CD14-positive monocyte (primary cell): ENCODE results near the gene TRAPPC10. TPM values are rescaled to one million over a fixed set of nuclear protein-coding genes. Genes with fewer than 3 reads are reported as not detected.

Experiments
- DNase-seq, 3 donors: peaks; one replicate each; pipeline ENCODE4 v3.0.0-alpha.2; 2011 to 2022
- H2AFZ ChIP-seq: 2 replicates; pipeline ENCODE4 v1.6.0; 2012; ENCODE audit warnings: mild to moderate bottlenecking, low read depth, low read length, inconsistent platforms; ENCODE audit not compliant: insufficient read depth, poor library complexity, severe bottlenecking
- H3K27ac ChIP-seq, 2 donors: 1 replicate in 1 of 2; 2 replicates in 1 of 2; pipeline ENCODE4 v1.5.1; 2012 to 2013; ENCODE audit warnings: low read length in 2 of 2, control low read depth in 1 of 2, inconsistent platforms in 1 of 2, low read depth in 1 of 2, mild to moderate bottlenecking in 1 of 2
- H3K27me3 ChIP-seq, 2 donors: one replicate each; pipeline versions ENCODE4 v1.6.0 to v1.6.1; 2011 to 2013; ENCODE audit warnings: low read length in 2 of 2; ENCODE audit not compliant: control insufficient read depth in 2 of 2, insufficient read depth in 2 of 2
- H3K36me3 ChIP-seq, 2 donors: replicated peaks in 1 of 2; 1 replicate in 1 of 2; 2 replicates in 1 of 2; pipeline versions ENCODE4 v1.5.1 to v1.6.1; 2012 to 2013; ENCODE audit warnings: low read length in 2 of 2, control low read depth in 1 of 2, inconsistent platforms in 1 of 2, mild to moderate bottlenecking in 1 of 2; ENCODE audit not compliant: insufficient read depth in 2 of 2, control insufficient read depth in 1 of 2
- H3K4me1 ChIP-seq, 2 donors: 1 replicate in 1 of 2; 2 replicates in 1 of 2; pipeline versions ENCODE4 v1.5.1 to v1.6.1; 2012 to 2013; ENCODE audit warnings: low read length in 2 of 2, control low read depth in 1 of 2, inconsistent platforms in 1 of 2, mild to moderate bottlenecking in 1 of 2, moderate library complexity in 1 of 2; ENCODE audit not compliant: insufficient read depth in 2 of 2, control insufficient read depth in 1 of 2
- H3K4me2 ChIP-seq: replicated peaks from 2 replicates; pipeline ENCODE3; 2012; ENCODE audit warnings: low read length, moderate library complexity, mild to moderate bottlenecking; ENCODE audit not compliant: poor library complexity, severe bottlenecking; ENCODE audit errors: extremely low read depth
- H3K4me3 ChIP-seq, 3 experiments: fragments of 200-600 bp in 1 of 3; sonication (generic) in 1 of 3; replicated peaks in 1 of 3; 1 replicate in 2 of 3; 2 replicates in 1 of 3; pipeline ENCODE4 v1.5.1; 2011 to 2013; ENCODE audit warnings: low read length in 3 of 3, mild to moderate bottlenecking in 3 of 3, control low read depth in 2 of 3, low read depth in 2 of 3, inconsistent platforms in 1 of 3, moderate library complexity in 1 of 3
- H3K79me2 ChIP-seq: 2 replicates; pipeline ENCODE4 v1.6.0; 2012; ENCODE audit warnings: mild to moderate bottlenecking, control low read depth, inconsistent platforms, low read length, moderate library complexity; ENCODE audit not compliant: insufficient read depth
- H3K9ac ChIP-seq: 2 replicates; pipeline ENCODE4 v1.6.0; 2017; ENCODE audit warnings: low read length, mild to moderate bottlenecking; ENCODE audit not compliant: insufficient read depth, poor library complexity, severe bottlenecking
- H3K9me3 ChIP-seq, 2 donors: replicated peaks in 1 of 2; 1 replicate in 1 of 2; 2 replicates in 1 of 2; pipeline versions ENCODE4 v1.5.1 to v1.6.1; 2012 to 2013; ENCODE audit warnings: low read length in 2 of 2, control low read depth in 1 of 2; ENCODE audit not compliant: control insufficient read depth in 1 of 2, insufficient read depth in 1 of 2
- H4K20me1 ChIP-seq: 2 replicates; pipeline ENCODE4 v1.6.0; 2012; ENCODE audit warnings: mild to moderate bottlenecking, low read length, control low read depth, moderate library complexity; ENCODE audit not compliant: insufficient read depth
- H3K27ac Mint-ChIP-seq, 7 donors: one replicate each; pipeline ENCODE4 v1.8.0; 2020; ENCODE audit warnings: mild to moderate bottlenecking in 7 of 7, mixed read lengths in 7 of 7, moderate library complexity in 6 of 7, inconsistent platforms in 2 of 7
- H3K27me3 Mint-ChIP-seq, 3 donors: one replicate each; pipeline ENCODE4 v1.8.0; 2021 to 2022; ENCODE audit warnings: low read depth in 3 of 3, mild to moderate bottlenecking in 3 of 3, mixed read lengths in 3 of 3, moderate library complexity in 3 of 3, inconsistent platforms in 1 of 3
- H3K36me3 Mint-ChIP-seq, 2 donors: one replicate each; pipeline ENCODE4 v1.8.0; 2020; ENCODE audit warnings: mixed read lengths in 2 of 2, inconsistent platforms in 1 of 2, mild to moderate bottlenecking in 1 of 2
- H3K4me1 Mint-ChIP-seq: one replicate; pipeline ENCODE4 v1.8.0; 2020; ENCODE audit warnings: mild to moderate bottlenecking, mixed read lengths
- H3K4me3 Mint-ChIP-seq, 2 donors: one replicate each; pipeline ENCODE4 v1.8.0; 2020; ENCODE audit warnings: mild to moderate bottlenecking in 2 of 2, mixed read lengths in 2 of 2, moderate library complexity in 1 of 2
- H3K9me3 Mint-ChIP-seq, 7 donors: one replicate each; pipeline ENCODE4 v1.8.0; 2020 to 2022; ENCODE audit warnings: mixed read lengths in 7 of 7, mild to moderate bottlenecking in 6 of 7, moderate library complexity in 6 of 7, inconsistent platforms in 2 of 7
- WGBS: methylation state at CpG from one replicate; pipeline ENCODE4 v1.1.5; 2013; ENCODE audit warnings: missing lambda C conversion rate; ENCODE audit not compliant: insufficient coverage; 5-methylcytosine and 5-hydroxymethylcytosine counted together
- intact Hi-C, 2 donors: fragments of 100-400 bp; cut with micrococcal nuclease; formaldehyde crosslinking; loops; one replicate each; pipeline versions ENCODE4 v1.15.0 to v1.15.1; 2023
- polyA plus RNA-seq, 3 donors: library from polyadenylated mRNA; depleted of rRNA in 1 of 3; unstranded in 2 of 3; stranded (reverse) in 1 of 3; fragments of 300-500 nt in 2 of 3; fragments of >200 nt in 1 of 3; fragmentation: Illumina TruSeq in 2 of 3; gene quantifications; 1 replicate in 2 of 3; 2 replicates in 1 of 3; pipeline ENCODE4 v1.2.3, GENCODE V29; 2012 to 2021
- TF ChIP-seq, protein P1 (sequence below): fragments of 200-600 bp; IDR thresholded peaks from one replicate; pipeline ENCODE4 v1.8.0; 2022; ENCODE audit warnings: antibody characterized with exemption, mild to moderate bottlenecking

Gene TRAPPC10
- polyA plus RNA-seq, 3 donors, result 5.9 to 40.6 (median 8.6) TPM

DNA sequence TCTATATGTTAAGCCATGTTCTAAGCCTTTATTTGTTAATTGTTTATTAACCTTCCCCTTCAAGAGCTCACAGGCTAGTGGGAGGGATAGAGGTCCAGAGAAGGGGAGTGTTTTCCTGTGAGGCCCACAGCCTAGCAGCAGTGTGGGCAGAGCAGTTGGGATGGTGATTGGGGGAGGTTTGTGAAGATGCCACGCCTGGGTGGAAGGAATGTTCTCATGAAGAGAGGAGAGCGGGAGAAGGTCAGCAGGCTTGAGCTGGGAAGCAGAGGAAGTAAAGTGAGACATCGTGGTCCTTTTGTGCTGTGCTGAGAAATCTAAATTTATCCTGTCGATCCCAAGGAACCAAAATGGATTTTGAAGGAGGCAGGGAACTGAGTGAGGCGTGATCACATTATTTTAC is 42.6 kb downstream of the TRAPPC10 start:
- WGBS, result 93% methylated on average over 4 of the region's 5 CpGs
- Mint-ChIP-seq H3K36me3 (peaks cover 77 to 87% of the 10 kb centered on the region in 2 donors), H3K4me3 (no peak overlapping the region)

DNA sequence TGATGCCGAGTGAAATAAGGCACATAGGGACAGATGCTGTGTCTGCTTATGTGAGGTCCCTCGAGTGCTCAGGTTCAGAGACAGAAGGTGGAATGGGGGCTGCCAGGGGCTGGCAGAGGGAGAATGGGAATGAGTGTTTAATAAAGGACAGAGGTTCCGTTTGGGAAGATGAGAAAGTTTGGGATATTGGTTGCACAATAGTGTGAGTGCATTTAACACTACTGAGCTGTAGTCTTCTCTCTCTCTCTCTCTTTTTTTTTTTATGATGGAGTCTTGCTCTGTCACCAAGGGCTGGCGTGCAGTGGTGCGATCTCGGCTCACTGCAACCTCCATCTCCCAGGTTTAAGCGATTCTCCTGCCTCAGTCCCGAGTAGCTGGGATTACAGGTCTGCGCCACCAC is 44.9 kb downstream of the TRAPPC10 start:
- Histone ChIP-seq H3K4me2 (no peak overlapping the region), H3K9ac (no peak overlapping the region), H3K27ac (no peak overlapping the region), H3K36me3 (peaks cover 79 to 85% of the 10 kb centered on the region in 2 donors), H3K4me3 (no peak overlapping the region), H3K9me3 (no peaks in the 10 kb centered on the region), H3K27me3 (no peaks in the 10 kb centered on the region), H3K79me2 (peaks cover 13% of the 10 kb centered on the region), H4K20me1 (peaks cover 58% of the 10 kb centered on the region), H2AFZ (no peak overlapping the region), H3K4me1 (no peaks in the 10 kb centered on the region)
- Mint-ChIP-seq H3K36me3 (peaks cover 71 to 85% of the 10 kb centered on the region in 2 donors), H3K27me3 (peaks cover 0 to 2% (median 1%) of the 10 kb centered on the region in 3 donors), H3K27ac (peak overlapping the region in 2 of 7 donors; percentile 62 to 79), H3K4me1 (no peaks in the 10 kb centered on the region), H3K9me3 (no peaks in the 10 kb centered on the region), H3K4me3 (no peak overlapping the region)
- TF ChIP-seq, protein P1, sequence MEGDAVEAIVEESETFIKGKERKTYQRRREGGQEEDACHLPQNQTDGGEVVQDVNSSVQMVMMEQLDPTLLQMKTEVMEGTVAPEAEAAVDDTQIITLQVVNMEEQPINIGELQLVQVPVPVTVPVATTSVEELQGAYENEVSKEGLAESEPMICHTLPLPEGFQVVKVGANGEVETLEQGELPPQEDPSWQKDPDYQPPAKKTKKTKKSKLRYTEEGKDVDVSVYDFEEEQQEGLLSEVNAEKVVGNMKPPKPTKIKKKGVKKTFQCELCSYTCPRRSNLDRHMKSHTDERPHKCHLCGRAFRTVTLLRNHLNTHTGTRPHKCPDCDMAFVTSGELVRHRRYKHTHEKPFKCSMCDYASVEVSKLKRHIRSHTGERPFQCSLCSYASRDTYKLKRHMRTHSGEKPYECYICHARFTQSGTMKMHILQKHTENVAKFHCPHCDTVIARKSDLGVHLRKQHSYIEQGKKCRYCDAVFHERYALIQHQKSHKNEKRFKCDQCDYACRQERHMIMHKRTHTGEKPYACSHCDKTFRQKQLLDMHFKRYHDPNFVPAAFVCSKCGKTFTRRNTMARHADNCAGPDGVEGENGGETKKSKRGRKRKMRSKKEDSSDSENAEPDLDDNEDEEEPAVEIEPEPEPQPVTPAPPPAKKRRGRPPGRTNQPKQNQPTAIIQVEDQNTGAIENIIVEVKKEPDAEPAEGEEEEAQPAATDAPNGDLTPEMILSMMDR, result no peak
- intact Hi-C loops, result no loop called here
- DNase-seq, result no peak
- WGBS, result 93% methylated on average over 4 of the region's 9 CpGs

More for the DNA sequence above, 42.6 kb downstream of the TRAPPC10 start:
- Histone ChIP-seq H3K79me2 (peaks cover 36% of the 10 kb centered on the region), H3K4me3 (no peak overlapping the region), H3K36me3 (peaks cover 75 to 98% of the 10 kb centered on the region in 2 donors), H3K27me3 (no peaks in the 10 kb centered on the region), H3K4me1 (no peaks in the 10 kb centered on the region), H2AFZ (no peak overlapping the region), H3K9me3 (no peaks in the 10 kb centered on the region), H3K9ac (no peak overlapping the region), H3K4me2 (no peak overlapping the region), H3K27ac (no peak overlapping the region), H4K20me1 (peaks cover 81% of the 10 kb centered on the region)
- Mint-ChIP-seq H3K4me1 (no peaks in the 10 kb centered on the region), H3K9me3 (peaks cover 0 to 2% (median 0%) of the 10 kb centered on the region in 7 donors), H3K27ac (peak overlapping the region in 6 of 7 donors; percentile 2 to 54 (median 12)), H3K27me3 (peaks cover 0 to 2% (median 1%) of the 10 kb centered on the region in 3 donors)
- intact Hi-C loops, result no loop called here
- TF ChIP-seq, protein P1, result no peak
- DNase-seq, result no peak
